ENCODE measurements around the gene RPGR.

RPGR gene

GRCh38 chrX:38326086-38326485 lies 1.2 kb downstream of the RPGR start:
- no peak for DNase-seq

- DNase-seq: no peak
Observed at GRCh38 chrX:38320819-38321218, 6.5 kb downstream of the RPGR start.

GRCh38 chrX:38318606-38319005 lies 8.7 kb downstream of the RPGR start:
- DNase-seq: no peak

- DNase-seq: peak; percentile 10
Observed at GRCh38 chrX:38318196-38318595, 9.1 kb downstream of the RPGR start.

- no peak for DNase-seq
Observed at GRCh38 chrX:38315186-38315585, 12.1 kb downstream of the RPGR start.

- DNase-seq: no peak
Observed at GRCh38 chrX:38313190-38313589, 14.1 kb downstream of the RPGR start.

- no peak for DNase-seq
Observed at GRCh38 chrX:38312436-38312835, 14.9 kb downstream of the RPGR start.

- DNase-seq: no peak
Observed at GRCh38 chrX:38311743-38312142, 15.6 kb downstream of the RPGR start.

GRCh38 chrX:38305971-38306370 lies 21.3 kb downstream of the RPGR start:
- DNase-seq: no peak

- DNase-seq: no peak
Observed at GRCh38 chrX:38304010-38304409, 23.3 kb downstream of the RPGR start.

GRCh38 chrX:38293741-38294140 lies 33.6 kb downstream of the RPGR start:
- DNase-seq: no peak

- no peak for DNase-seq
Observed at GRCh38 chrX:38287674-38288073, 39.6 kb downstream of the RPGR start.

- DNase-seq: no peak
Observed at GRCh38 chrX:38285649-38286048, 41.7 kb downstream of the RPGR start.

- DNase-seq: no peak
Observed at GRCh38 chrX:38282049-38282448, 45.3 kb downstream of the RPGR start.

GRCh38 chrX:38279188-38279587 lies 48.1 kb downstream of the RPGR start:
- no peak for DNase-seq

- DNase-seq: no peak
Observed at GRCh38 chrX:38278682-38279081, 48.6 kb downstream of the RPGR start.

- DNase-seq: no peak
Observed at GRCh38 chrX:38277802-38278201, 49.5 kb downstream of the RPGR start.

GRCh38 chrX:38277136-38277535 lies 50.2 kb downstream of the RPGR start:
- peak; percentile 10 for DNase-seq

- DNase-seq: no peak
Observed at GRCh38 chrX:38276089-38276488, 51.2 kb downstream of the RPGR start.

GRCh38 chrX:38275615-38276014 lies 51.7 kb downstream of the RPGR start:
- peak; percentile 78 for DNase-seq

- DNase-seq: no peak
Observed at GRCh38 chrX:38273453-38273852, 53.9 kb downstream of the RPGR start.

GRCh38 chrX:38271154-38271716 lies 56.1 kb downstream of the RPGR start:
- DNase-seq: peak; percentile 16

- DNase-seq: peak; percentile 19
Observed at GRCh38 chrX:38268011-38268410, 59.3 kb downstream of the RPGR start.

GRCh38 chrX:38262715-38263620 lies 64.3 kb downstream of the RPGR start:
- no peak for DNase-seq

- DNase-seq: no peak
Observed at GRCh38 chrX:38260231-38260630, 67.1 kb downstream of the RPGR start.
